8988T (cell line): ENCODE measurements around the gene FAM118A.
A peak's percentile ranks its signal among the peaks of the same experiment; 100 is the strongest.
"Not testable (repeated sequence)": the region's sequence is repeated elsewhere in the genome, so short reads cannot be mapped to it uniquely, and the experiment has no call there.

Source experiments
- DNase-seq: peaks from one replicate; pipeline ENCODE4 v3.0.0; 2011

Gene FAM118A

GRCh38 chr22:45309422-45310227 is at the start of gene FAM118A:
FAM118A (plus strand) TSS chr22:45309934; CDS start chr22:45322380, 12,446 bp downstream.
- peak; percentile 85 for DNase-seq

GRCh38 chr22:45260395-45260759 is 49.4 kb upstream of the FAM118A start:
- not testable (repeated sequence) for DNase-seq

- DNase-seq = no peak
Observed at GRCh38 chr22:45261407-45262088, 48.2 kb upstream of the FAM118A start.

GRCh38 chr22:45262195-45262930 is 47.4 kb upstream of the FAM118A start:
- DNase-seq = no peak

- DNase-seq = no peak
Observed at GRCh38 chr22:45262931-45263462, 46.7 kb upstream of the FAM118A start.

- DNase-seq = peak; percentile 86
Observed at GRCh38 chr22:45263463-45264269, 46.1 kb upstream of the FAM118A start.

- no peak for DNase-seq
Observed at GRCh38 chr22:45265535-45265934, 44.2 kb upstream of the FAM118A start.

- peak; percentile 28 for DNase-seq
Observed at GRCh38 chr22:45268167-45268957, 41.4 kb upstream of the FAM118A start.

- peak; percentile 59 for DNase-seq
Observed at GRCh38 chr22:45268958-45269844, 40.5 kb upstream of the FAM118A start.

- DNase-seq = no peak
Observed at GRCh38 chr22:45270095-45271020, 39.4 kb upstream of the FAM118A start.

GRCh38 chr22:45271667-45272201 is 38.0 kb upstream of the FAM118A start:
- DNase-seq = no peak

- DNase-seq = no peak
Observed at GRCh38 chr22:45272498-45272897, 37.2 kb upstream of the FAM118A start.

GRCh38 chr22:45273452-45274075 is 36.2 kb upstream of the FAM118A start:
- DNase-seq = no peak

- no peak for DNase-seq
Observed at GRCh38 chr22:45276507-45277105, 33.1 kb upstream of the FAM118A start.

- DNase-seq = not testable (repeated sequence)
Observed at GRCh38 chr22:45277720-45278119, 32.0 kb upstream of the FAM118A start.

- no peak for DNase-seq
Observed at GRCh38 chr22:45278125-45278524, 31.6 kb upstream of the FAM118A start.

- DNase-seq = no peak
Observed at GRCh38 chr22:45280587-45280980, 29.1 kb upstream of the FAM118A start.

GRCh38 chr22:45281010-45281409 is 28.7 kb upstream of the FAM118A start:
- no peak for DNase-seq
